HG03175 (cell line): ENCODE data around the gene ETS1.

Experiments
- ATAC-seq: cut with Tn5 transposase; IDR thresholded peaks from one replicate; pipeline ENCODE4 v1.9.1; 2021; ENCODE audit warnings: mild to moderate bottlenecking, moderate library complexity; ENCODE audit not compliant: unreplicated experiment

The ETS1 gene, protein sequence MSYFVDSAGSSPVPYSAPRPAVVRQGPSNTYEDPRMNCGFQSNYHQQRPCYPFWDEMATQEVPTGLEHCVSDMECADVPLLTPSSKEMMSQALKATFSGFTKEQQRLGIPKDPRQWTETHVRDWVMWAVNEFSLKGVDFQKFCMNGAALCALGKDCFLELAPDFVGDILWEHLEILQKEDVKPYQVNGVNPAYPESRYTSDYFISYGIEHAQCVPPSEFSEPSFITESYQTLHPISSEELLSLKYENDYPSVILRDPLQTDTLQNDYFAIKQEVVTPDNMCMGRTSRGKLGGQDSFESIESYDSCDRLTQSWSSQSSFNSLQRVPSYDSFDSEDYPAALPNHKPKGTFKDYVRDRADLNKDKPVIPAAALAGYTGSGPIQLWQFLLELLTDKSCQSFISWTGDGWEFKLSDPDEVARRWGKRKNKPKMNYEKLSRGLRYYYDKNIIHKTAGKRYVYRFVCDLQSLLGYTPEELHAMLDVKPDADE

DNA sequence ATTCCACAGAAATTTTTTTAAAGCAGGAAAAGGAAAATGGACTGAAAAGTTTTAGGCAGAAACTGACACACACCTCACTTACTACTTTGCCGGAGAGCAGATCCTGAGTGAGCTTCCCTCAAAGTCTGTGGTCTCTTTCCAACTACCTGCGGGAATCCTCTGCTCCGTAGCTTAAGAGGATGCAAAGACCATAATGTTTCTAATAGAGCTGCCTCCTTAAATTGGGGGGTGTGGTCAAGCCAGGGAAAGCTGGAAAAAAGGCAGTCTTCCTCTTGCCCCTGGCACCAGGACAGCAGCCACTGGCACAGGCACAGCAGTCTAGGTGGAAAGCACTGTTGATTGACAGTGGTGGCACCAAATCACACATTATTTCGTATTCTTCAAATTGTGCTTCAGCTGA lies at the start of gene ETS1:
Gene ETS1 (minus strand): TSS at position 144 of the 400 bp plus-strand sequence. CDS start 14,428 bp downstream, outside the sequence.
- ATAC-seq, result no peak

DNA sequence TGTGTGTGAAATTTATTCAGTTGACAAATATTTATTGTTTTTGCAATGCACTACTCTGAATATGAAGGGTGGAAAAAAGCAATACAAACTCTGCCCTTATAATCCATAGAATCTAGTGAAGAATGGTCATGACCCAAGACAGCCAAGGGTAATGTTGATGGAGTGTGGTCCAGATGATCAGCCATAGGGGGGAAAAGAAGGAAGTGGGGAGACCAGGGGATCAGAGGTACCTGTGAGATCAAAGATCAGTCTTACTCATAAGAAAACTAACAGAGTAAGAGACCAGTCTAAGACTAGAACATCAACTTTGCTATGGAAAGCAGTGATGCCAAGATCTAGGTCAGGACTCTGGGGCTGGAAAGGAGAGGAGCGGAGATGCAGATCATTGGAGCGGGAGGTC lies 47.0 kb upstream of the ETS1 start:
- ATAC-seq, result no peak

- ATAC-seq, result no peak
Observed at GRCh38 chr11:128633384-128633965, 46.1 kb upstream of the ETS1 start.

GRCh38 chr11:128632141-128632791 lies 44.9 kb upstream of the ETS1 start:
- ATAC-seq, result no peak

GRCh38 chr11:128630367-128631230 lies 43.2 kb upstream of the ETS1 start:
- peak; percentile 42 for ATAC-seq

DNA sequence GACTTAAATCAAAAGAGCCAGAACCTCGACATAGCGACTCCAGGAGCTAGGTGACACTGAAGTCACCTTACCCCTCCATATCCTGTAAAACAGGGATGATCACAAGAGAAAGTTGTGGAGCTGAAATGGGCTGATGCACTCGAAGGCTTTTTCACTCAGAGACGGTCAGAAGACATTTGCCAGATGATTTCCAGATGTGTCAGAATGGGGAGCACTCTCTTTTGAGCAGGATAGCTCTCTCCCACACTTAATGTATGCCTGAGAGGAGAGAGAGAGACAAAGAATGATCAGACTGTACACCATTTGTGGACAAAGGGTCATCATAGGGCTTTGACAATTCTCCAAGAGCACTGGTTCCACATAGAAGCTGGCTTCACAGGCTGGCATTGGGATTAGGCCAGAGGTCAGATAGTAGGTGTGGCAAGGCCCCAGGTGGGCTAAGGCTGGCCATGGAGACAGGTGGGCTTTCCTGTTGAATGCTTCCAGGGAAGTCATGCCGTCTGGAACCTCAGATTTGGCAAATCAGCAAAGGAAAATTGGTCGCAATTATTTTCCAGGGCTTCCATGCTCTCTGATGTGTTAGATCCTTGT lies 42.3 kb upstream of the ETS1 start:
- no peak for ATAC-seq

DNA sequence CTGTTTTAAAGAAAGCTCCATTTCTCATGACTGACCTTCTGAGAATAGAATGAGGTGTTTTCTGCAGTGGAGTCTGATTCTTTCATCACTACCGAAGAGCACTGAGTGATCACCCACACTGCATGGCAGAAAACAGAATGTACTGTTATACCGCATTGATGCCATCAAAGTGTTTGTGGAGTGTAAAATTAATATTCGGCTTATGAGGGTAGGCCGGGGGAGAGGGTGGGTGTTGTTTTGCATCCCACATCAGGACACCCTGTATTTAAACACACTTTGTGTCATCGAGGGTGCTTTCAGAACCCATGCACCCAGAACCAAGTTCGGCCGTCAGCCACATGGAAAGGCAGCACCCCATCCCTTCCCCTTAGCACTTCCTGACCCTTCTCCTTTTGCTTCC lies 41.3 kb upstream of the ETS1 start:
- ATAC-seq, result peak; percentile 33

- ATAC-seq, result peak; percentile 32
Observed at GRCh38 chr11:128628325-128628673, 40.9 kb upstream of the ETS1 start.

- ATAC-seq, result peak; percentile 70
Observed at GRCh38 chr11:128627666-128628324, 40.4 kb upstream of the ETS1 start.

DNA sequence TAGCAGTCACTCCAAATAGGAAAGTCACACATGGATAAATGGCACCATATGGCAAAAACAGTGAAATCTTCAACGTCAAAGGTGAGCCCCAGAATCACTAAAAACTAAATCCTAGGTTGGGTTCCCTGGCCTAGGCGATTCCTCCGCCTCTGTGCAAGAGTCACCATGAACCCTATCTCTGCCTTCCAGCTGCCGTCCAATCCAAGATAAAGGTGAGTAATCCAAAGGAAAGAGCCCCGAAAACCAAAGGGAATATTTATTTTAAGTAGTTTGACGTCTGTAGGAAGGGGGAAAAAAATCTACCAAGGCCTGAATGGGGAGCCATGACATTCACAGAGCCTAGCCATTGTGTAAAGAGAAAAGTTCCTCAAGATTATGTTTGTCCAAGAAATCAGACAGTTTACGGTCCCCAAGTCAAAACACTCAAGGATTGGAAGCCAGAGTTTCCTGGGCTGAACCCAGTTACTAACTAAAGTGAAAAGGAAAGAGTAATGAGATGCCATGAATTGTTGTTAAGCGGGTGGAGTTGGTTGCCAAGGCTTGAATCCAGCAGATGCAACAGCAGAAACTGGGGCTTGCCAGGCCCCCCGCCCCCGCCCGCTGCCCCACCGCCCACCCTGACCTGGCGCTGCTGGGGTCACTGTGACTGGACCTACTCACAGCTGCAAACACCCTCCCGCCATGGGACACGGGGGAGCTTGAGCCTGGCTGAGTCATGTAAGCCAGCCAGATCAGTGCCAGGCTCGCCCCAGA lies 39.7 kb upstream of the ETS1 start:
- ATAC-seq, result no peak

- no peak for ATAC-seq
Observed at GRCh38 chr11:128625746-128626145, 38.4 kb upstream of the ETS1 start.

GRCh38 chr11:128625326-128625725 lies 38.0 kb upstream of the ETS1 start:
- ATAC-seq, result no peak

DNA sequence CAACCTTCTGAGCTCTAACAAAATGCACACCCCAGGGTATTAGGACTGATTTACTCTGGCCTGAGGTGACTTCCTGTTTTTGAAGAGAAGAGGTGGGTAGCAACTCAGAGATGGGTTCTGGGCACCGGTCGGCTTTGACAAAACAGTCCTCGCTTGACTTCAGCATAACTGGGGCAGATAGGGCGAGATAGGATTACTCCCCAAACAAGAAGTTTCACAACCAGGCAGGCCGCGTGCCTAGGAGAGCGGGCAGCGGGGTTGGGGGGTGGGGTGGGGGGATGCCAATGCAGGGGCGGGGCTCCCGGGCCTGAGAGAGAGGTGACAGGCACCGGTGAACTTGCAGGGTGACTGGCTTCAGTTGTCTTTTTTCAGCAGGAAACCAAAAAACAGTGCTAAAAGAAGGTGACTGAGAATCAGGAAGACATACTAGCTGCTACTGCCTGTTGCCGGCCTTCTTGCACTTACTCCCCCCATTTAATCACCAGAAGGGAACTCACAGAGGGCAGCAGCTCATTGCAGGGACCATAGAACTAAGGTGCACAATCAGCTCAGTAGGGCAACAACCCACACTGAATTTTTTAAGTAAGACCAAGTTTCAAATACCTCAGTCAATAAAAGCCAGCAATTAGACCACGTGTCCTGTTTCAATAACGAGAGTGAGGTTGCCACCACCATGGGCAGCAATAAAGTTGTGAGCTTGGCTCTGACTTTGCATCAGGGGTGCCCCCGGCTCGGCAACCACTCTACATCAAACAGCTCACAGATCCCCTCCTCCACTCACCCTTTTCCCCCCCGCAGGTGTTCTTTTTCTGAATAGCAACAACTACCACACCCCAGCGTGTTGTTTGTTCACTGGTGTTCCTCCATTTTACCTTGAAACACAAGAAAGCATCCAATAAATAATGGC lies 37.2 kb upstream of the ETS1 start:
- peak; percentile 48 for ATAC-seq

- ATAC-seq, result no peak
Observed at GRCh38 chr11:128623091-128623490, 35.7 kb upstream of the ETS1 start.

GRCh38 chr11:128621601-128622501 lies 34.5 kb upstream of the ETS1 start:
- no peak for ATAC-seq

DNA sequence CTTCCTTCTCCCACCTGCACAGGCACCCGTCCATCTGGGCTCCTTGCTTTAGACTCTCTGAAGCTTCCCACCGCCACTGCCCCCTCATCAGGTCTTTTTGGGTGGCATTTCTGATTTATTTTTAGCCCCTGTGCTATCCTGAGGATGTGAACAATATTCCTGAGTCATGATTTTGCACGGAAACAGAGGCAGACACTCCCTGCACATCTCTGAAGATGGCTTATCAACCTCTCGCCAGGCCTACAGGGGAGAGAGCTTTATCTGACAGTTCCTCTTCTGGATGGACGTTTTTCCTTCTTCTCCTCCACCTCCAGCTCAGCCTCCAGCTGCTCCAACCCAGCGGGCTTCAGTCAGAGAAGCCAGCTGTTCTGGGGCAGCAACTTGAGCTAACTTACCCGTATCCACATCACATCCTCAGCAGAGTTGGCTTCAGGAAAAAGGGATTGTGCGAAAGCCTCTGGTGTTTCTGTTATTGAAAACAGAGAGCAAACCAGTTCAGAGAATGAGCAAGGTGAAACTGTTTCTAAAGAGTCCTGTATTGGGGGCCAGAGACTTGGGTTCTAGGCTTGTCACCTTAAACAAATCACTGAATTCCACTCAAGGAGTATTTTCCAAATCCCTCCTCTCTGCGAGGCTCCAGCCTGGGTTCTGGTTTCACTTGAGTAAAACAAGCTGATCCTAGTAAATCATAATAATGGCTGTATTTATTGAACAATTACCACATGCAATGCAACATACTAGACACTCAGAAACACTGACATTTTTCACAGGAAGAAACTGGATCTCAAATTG lies 33.1 kb upstream of the ETS1 start:
- ATAC-seq, result no peak
